ENCODE measurements around the gene BCO2.

DNA sequence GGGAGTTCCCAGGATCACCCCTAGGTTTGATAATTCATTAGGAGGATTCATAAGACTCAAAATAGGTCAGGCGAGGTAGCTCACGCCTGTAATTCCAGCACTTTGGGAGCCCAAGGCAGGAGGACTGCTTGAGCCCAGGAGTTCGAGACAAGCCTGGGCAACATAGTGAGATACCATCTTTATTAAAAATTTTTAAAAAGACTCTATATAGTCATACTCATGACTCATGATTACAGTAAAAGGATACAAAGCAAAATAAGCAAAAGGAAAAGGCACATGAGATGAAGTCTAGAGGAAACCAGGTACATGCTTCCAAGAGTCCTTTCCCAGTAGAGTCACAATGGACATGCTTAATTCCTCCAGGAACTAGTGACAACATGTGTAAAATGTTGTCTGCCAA is 37.0 kb downstream of the BCO2 start:
- TF ChIP-seq, protein P1, sequence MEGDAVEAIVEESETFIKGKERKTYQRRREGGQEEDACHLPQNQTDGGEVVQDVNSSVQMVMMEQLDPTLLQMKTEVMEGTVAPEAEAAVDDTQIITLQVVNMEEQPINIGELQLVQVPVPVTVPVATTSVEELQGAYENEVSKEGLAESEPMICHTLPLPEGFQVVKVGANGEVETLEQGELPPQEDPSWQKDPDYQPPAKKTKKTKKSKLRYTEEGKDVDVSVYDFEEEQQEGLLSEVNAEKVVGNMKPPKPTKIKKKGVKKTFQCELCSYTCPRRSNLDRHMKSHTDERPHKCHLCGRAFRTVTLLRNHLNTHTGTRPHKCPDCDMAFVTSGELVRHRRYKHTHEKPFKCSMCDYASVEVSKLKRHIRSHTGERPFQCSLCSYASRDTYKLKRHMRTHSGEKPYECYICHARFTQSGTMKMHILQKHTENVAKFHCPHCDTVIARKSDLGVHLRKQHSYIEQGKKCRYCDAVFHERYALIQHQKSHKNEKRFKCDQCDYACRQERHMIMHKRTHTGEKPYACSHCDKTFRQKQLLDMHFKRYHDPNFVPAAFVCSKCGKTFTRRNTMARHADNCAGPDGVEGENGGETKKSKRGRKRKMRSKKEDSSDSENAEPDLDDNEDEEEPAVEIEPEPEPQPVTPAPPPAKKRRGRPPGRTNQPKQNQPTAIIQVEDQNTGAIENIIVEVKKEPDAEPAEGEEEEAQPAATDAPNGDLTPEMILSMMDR (IDR thresholded peaks at IDR 0.05) = no peak
- TF ChIP-seq POLR2A (IDR thresholded peaks at IDR 0.05) = no peak
- no peak for TF ChIP-seq POLR2AphosphoS5 (IDR thresholded peaks at IDR 0.05)
